Epithelial cell of proximal tubule (primary cell): ENCODE results near the gene STMP1. TPM values are rescaled to one million over a fixed set of nuclear protein-coding genes. Genes with fewer than 3 reads are reported as not detected.
"Not testable (repeated sequence)": the region's sequence is repeated elsewhere in the genome, so short reads cannot be mapped to it uniquely, and the experiment has no call there.

Experiments used
- DNase-seq: peaks from one replicate; pipeline ENCODE4 v3.0.0-alpha.2; 2011; ENCODE audit warnings: low read depth
- H3K4me3 ChIP-seq: 2 replicates; pipeline ENCODE4 v1.5.1; 2011; ENCODE audit warnings: low read depth, mild to moderate bottlenecking, low read length
- CTCF ChIP-seq: conservative IDR thresholded peaks from 2 replicates; pipeline ENCODE4 v1.5.1; 2012; ENCODE audit warnings: low read depth, mild to moderate bottlenecking, low read length
- total RNA-seq: library from RNA; depleted of rRNA; stranded (reverse); fragments of >200 nt; gene quantifications from 2 replicates; pipeline ENCODE4 v1.2.3, GENCODE V29; 2015

Gene STMP1
- total RNA-seq, 1 donor from 2014 or later, result 17.1 TPM

- TF ChIP-seq CTCF, result no peak
- DNase-seq, result no peak
- no peak overlapping the region for H3K4me3 ChIP-seq
Observed at GRCh38 chr7:135634191-135634878, 28.0 kb upstream of the STMP1 start.

- DNase-seq, H3K4me3 ChIP-seq: not testable (repeated sequence)
Observed at GRCh38 chr7:135639690-135640089, 22.6 kb upstream of the STMP1 start.

- H3K4me3 ChIP-seq, result no peak overlapping the region
- no peak for TF ChIP-seq CTCF
- DNase-seq, result no peak
Observed at GRCh38 chr7:135644154-135644553, 18.2 kb upstream of the STMP1 start.

GRCh38 chr7:135644729-135645128 lies 17.6 kb upstream of the STMP1 start:
- no peak for DNase-seq
- H3K4me3 ChIP-seq, result no peak overlapping the region
- no peak for TF ChIP-seq CTCF

GRCh38 chr7:135645296-135645904 lies 16.9 kb upstream of the STMP1 start:
- H3K4me3 ChIP-seq, result no peak overlapping the region
- DNase-seq, result no peak
- TF ChIP-seq CTCF, result peak; percentile 69

GRCh38 chr7:135647755-135648154 lies 14.6 kb upstream of the STMP1 start:
- no peak for DNase-seq
- no peak for TF ChIP-seq CTCF
- no peak overlapping the region for H3K4me3 ChIP-seq

- no peak overlapping the region for H3K4me3 ChIP-seq
- no peak for TF ChIP-seq CTCF
- DNase-seq, result no peak
Observed at GRCh38 chr7:135648235-135648634, 14.1 kb upstream of the STMP1 start.
